HL-60 (cell line): ENCODE data around the gene PRKCE.

Experiments used
- DNase-seq, 2 experiments: peaks; one replicate each; pipeline ENCODE4 v3.0.0-alpha.2; 2010 to 2020; ENCODE audit warnings: low read depth in 1 of 2, low spot score in 1 of 2
- H3K27ac ChIP-seq: fragments of 250-450 bp; sonication (Bioruptor Pico); replicated peaks from 2 replicates; pipeline ENCODE4 v1.5.1; 2020; ENCODE audit warnings: mild to moderate bottlenecking, moderate library complexity
- H3K27me3 ChIP-seq: fragments of 250-450 bp; sonication (Bioruptor Pico); 2 replicates; pipeline ENCODE4 v1.5.1; 2021; ENCODE audit warnings: mild to moderate bottlenecking, moderate library complexity; ENCODE audit not compliant: insufficient read depth, poor library complexity, severe bottlenecking
- H3K4me3 ChIP-seq: replicated peaks from 2 replicates; pipeline ENCODE4 v1.5.1; 2011; ENCODE audit warnings: mild to moderate bottlenecking, control low read depth, low read length; ENCODE audit not compliant: insufficient read depth
- CTCF ChIP-seq: IDR thresholded peaks from one replicate; pipeline ENCODE4 v1.5.1; 2011; ENCODE audit warnings: low read length, control low read depth, inconsistent platforms; ENCODE audit not compliant: insufficient read depth
- GABPA ChIP-seq: IDR thresholded peaks from 2 replicates; pipeline ENCODE4 v1.6.1; 2012; ENCODE audit warnings: low read depth
- POLR2AphosphoS5 ChIP-seq: IDR thresholded peaks from 2 replicates; pipeline ENCODE4 v1.6.1; 2012; ENCODE audit warnings: low read depth
- SPI1 ChIP-seq: IDR thresholded peaks from 2 replicates; pipeline ENCODE4 v1.6.1; 2012; ENCODE audit warnings: low read depth, mild to moderate bottlenecking, borderline replicate concordance
- TF ChIP-seq, protein P1 (sequence below): IDR thresholded peaks from 2 replicates; pipeline ENCODE4 v1.6.1; 2012; ENCODE audit warnings: low read depth; ENCODE audit not compliant: insufficient replicate concordance

The PRKCE gene

DNA sequence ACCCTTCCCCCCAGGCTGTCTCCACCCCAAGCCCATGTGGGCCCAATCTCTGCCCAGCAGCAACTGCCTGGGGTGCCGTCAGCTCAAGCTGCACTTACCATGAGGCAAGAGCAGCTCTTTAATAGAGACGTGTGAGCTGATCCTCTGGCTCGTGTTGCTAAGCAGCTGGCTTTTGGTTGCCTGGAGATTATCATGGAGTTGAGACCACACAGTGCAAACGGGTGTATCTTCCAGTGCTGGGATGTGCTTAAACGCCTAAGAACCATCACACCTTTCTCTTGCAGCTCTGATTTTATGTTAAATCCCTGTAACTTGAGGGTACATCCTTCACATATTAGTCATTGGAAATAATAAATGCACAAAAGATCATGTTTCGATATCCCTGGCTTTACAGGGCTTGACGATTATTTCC lies 271.1 kb downstream of the PRKCE start:
- DNase-seq: no peak
- Histone ChIP-seq H3K27ac (no peak overlapping the region), H3K27me3 (no peaks in the 10 kb centered on the region), H3K4me3 (no peak overlapping the region)
- TF ChIP-seq, protein P1, sequence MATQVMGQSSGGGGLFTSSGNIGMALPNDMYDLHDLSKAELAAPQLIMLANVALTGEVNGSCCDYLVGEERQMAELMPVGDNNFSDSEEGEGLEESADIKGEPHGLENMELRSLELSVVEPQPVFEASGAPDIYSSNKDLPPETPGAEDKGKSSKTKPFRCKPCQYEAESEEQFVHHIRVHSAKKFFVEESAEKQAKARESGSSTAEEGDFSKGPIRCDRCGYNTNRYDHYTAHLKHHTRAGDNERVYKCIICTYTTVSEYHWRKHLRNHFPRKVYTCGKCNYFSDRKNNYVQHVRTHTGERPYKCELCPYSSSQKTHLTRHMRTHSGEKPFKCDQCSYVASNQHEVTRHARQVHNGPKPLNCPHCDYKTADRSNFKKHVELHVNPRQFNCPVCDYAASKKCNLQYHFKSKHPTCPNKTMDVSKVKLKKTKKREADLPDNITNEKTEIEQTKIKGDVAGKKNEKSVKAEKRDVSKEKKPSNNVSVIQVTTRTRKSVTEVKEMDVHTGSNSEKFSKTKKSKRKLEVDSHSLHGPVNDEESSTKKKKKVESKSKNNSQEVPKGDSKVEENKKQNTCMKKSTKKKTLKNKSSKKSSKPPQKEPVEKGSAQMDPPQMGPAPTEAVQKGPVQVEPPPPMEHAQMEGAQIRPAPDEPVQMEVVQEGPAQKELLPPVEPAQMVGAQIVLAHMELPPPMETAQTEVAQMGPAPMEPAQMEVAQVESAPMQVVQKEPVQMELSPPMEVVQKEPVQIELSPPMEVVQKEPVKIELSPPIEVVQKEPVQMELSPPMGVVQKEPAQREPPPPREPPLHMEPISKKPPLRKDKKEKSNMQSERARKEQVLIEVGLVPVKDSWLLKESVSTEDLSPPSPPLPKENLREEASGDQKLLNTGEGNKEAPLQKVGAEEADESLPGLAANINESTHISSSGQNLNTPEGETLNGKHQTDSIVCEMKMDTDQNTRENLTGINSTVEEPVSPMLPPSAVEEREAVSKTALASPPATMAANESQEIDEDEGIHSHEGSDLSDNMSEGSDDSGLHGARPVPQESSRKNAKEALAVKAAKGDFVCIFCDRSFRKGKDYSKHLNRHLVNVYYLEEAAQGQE: no peak

DNA sequence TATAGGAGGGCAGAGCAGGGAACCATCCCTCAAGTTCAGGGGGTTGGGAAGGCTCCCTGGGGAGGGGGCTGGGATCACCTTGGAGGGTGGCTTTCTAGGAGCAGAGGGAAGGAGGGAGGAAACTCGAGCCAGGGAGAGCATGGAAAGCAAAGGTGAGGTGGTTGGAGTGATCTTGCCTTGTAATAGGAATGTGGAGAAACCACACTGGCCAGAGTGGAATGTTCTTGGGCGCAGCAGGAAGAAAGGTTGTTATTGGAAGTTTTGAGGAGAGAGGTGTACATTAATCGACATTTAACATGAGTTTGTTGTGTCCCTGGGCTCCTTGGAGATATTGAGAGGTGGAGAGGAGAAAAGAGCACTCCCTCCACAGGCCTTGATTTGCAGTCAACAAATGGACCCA lies 272.2 kb downstream of the PRKCE start:
- H3K4me3 ChIP-seq: no peak overlapping the region
- TF ChIP-seq SPI1 (no peak), GABPA (no peak), POLR2AphosphoS5 (no peak), CTCF (no peak)
- TF ChIP-seq, protein P1: no peak
- no peak for DNase-seq

GRCh38 chr2:45925026-45925425 lies 273.6 kb downstream of the PRKCE start:
- TF ChIP-seq GABPA (no peak), SPI1 (no peak), POLR2AphosphoS5 (no peak), CTCF (no peak)
- TF ChIP-seq, protein P1: no peak
- no peak overlapping the region for H3K27ac ChIP-seq
- DNase-seq: no peak
- no peak overlapping the region for H3K4me3 ChIP-seq
- H3K27me3 ChIP-seq: no peaks in the 10 kb centered on the region

More for the DNA sequence above, 272.2 kb downstream of the PRKCE start:
- Histone ChIP-seq H3K27ac (no peak overlapping the region), H3K27me3 (no peaks in the 10 kb centered on the region)
